Stimulated activated naive CD8-positive, alpha-beta T cell treated with anti-CD3 and anti-CD28 coated beads, Interleukin-15, amount 100 ng/mL, for 72 hours (primary cell): ENCODE measurements around the gene DDX46.
"Not testable (repeated sequence)": the region's sequence is repeated elsewhere in the genome, so short reads cannot be mapped to it uniquely, and the experiment has no call there.

Experiments
- ATAC-seq: fragments of 150-1000 bp; cut with Tn5 transposase; 2 replicates; pipeline ENCODE4 v1.10.0; 2021; ENCODE audit warnings: mild to moderate bottlenecking, moderate library complexity
- DNase-seq, 2 donors: peaks; one replicate each; pipeline ENCODE4 v3.0.0; 2021 to 2022
- H3K27ac Mint-ChIP-seq, 2 donors: one replicate each; pipeline ENCODE4 v1.8.0; 2022; ENCODE audit warnings: mild to moderate bottlenecking in 2 of 2, mixed read lengths in 2 of 2, moderate library complexity in 2 of 2
- H3K27me3 Mint-ChIP-seq: one replicate; pipeline ENCODE4 v1.8.0; 2022; ENCODE audit warnings: mixed read lengths
- H3K4me1 Mint-ChIP-seq: one replicate; pipeline ENCODE4 v1.8.0; 2022; ENCODE audit warnings: mild to moderate bottlenecking, mixed read lengths
- H3K4me3 Mint-ChIP-seq, 2 donors: one replicate each; pipeline ENCODE4 v1.8.0; 2022; ENCODE audit warnings: mild to moderate bottlenecking in 2 of 2, mixed read lengths in 2 of 2, moderate library complexity in 1 of 2
- H3K9me3 Mint-ChIP-seq, 2 donors: one replicate each; pipeline ENCODE4 v1.8.0; 2022; ENCODE audit warnings: mixed read lengths in 2 of 2

DDX46 gene

DNA sequence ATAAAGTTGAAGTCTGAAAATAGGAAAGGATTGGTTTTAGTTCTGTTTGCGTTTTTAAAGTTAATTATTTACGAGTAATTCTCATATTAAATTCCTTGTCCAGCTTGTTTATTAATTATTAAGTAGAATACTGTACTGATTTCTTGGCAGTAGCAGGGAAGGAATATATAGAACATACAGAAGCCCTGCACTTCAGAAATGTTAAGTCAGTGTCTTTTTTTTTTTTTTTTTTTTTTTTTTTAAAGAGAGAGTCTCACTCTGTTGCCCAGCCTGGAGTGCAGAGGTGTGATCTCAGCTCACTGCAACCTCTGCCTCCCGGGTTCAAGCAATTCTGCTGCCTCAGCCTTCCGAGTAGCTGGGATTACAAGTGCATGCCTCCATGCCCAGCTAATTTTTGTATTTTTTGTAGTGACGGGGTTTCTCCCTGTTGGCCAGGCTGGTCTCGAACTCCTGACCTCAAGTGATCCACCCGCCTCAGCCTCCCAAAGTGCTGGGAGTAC lies 90.9 kb downstream of the DDX46 start:
- ATAC-seq, H3K9me3 Mint-ChIP-seq, H3K27me3 Mint-ChIP-seq, H3K4me3 Mint-ChIP-seq, DNase-seq: not testable (repeated sequence)
- Mint-ChIP-seq H3K27ac (peak overlapping the region in 1 of 2 donors; percentile 54), H3K4me1 (peaks cover 58% of the 10 kb centered on the region)

- no peak overlapping the region for H3K27ac Mint-ChIP-seq
- H3K4me1 Mint-ChIP-seq: peaks cover 55% of the 10 kb centered on the region
- peak; percentile 66 for ATAC-seq
- no peaks in the 10 kb centered on the region for H3K27me3 Mint-ChIP-seq
- H3K4me3 Mint-ChIP-seq: no peak overlapping the region
- no peaks in the 10 kb centered on the region for H3K9me3 Mint-ChIP-seq
- no peak for DNase-seq
Observed at GRCh38 chr5:134851307-134851923, 92.8 kb downstream of the DDX46 start.

DNA sequence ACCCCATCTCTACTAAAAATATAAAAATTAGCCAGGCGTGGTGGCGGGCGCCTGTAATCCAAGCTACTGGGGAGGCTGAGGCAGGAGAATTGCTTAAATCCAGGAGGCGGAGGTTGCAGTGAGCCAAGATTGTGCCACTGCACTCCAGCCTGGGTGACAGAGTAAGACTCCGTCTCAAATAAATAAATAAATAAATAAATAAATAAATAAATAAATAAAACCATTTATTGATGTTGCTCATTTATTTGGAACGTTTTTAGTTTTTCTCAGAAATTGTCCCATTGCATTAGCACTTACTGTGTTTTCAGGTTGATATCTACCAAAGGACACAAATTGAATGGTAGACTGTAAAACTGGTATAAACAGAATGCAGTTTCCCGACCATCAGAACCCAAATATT lies 97.9 kb downstream of the DDX46 start:
- H3K9me3 Mint-ChIP-seq, H3K27ac Mint-ChIP-seq, ATAC-seq, H3K27me3 Mint-ChIP-seq, H3K4me3 Mint-ChIP-seq, DNase-seq: not testable (repeated sequence)
- peaks cover 21% of the 10 kb centered on the region for H3K4me1 Mint-ChIP-seq

- no peak overlapping the region for H3K27ac Mint-ChIP-seq
Observed at GRCh38 chr5:134857401-134857800, 98.8 kb downstream of the DDX46 start.

GRCh38 chr5:134864707-134865106 lies 106.1 kb downstream of the DDX46 start:
- DNase-seq (no peak), ATAC-seq (no peak)
- Mint-ChIP-seq H3K27me3 (no peaks in the 10 kb centered on the region), H3K4me1 (no peaks in the 10 kb centered on the region), H3K4me3 (no peak overlapping the region), H3K9me3 (no peaks in the 10 kb centered on the region), H3K27ac (no peak overlapping the region)

More at GRCh38 chr5:134857401-134857800, 98.8 kb downstream of the DDX46 start:
- Mint-ChIP-seq H3K4me3 (no peak overlapping the region), H3K27me3 (no peaks in the 10 kb centered on the region), H3K9me3 (no peaks in the 10 kb centered on the region), H3K4me1 (peaks cover 16% of the 10 kb centered on the region)
- DNase-seq: no peak
- no peak for ATAC-seq

GRCh38 chr5:134873494-134873893 lies 114.9 kb downstream of the DDX46 start:
- H3K4me3 Mint-ChIP-seq: peak overlapping the region; percentile 97 to 99
- H3K27me3 Mint-ChIP-seq: no peaks in the 10 kb centered on the region
- H3K27ac Mint-ChIP-seq: peak overlapping the region; percentile 99 to 100
- DNase-seq: peak in 1 of 2 donors; percentile 30
- no peak for ATAC-seq
- H3K4me1 Mint-ChIP-seq: peaks cover 44% of the 10 kb centered on the region
- H3K9me3 Mint-ChIP-seq: no peaks in the 10 kb centered on the region

DNA sequence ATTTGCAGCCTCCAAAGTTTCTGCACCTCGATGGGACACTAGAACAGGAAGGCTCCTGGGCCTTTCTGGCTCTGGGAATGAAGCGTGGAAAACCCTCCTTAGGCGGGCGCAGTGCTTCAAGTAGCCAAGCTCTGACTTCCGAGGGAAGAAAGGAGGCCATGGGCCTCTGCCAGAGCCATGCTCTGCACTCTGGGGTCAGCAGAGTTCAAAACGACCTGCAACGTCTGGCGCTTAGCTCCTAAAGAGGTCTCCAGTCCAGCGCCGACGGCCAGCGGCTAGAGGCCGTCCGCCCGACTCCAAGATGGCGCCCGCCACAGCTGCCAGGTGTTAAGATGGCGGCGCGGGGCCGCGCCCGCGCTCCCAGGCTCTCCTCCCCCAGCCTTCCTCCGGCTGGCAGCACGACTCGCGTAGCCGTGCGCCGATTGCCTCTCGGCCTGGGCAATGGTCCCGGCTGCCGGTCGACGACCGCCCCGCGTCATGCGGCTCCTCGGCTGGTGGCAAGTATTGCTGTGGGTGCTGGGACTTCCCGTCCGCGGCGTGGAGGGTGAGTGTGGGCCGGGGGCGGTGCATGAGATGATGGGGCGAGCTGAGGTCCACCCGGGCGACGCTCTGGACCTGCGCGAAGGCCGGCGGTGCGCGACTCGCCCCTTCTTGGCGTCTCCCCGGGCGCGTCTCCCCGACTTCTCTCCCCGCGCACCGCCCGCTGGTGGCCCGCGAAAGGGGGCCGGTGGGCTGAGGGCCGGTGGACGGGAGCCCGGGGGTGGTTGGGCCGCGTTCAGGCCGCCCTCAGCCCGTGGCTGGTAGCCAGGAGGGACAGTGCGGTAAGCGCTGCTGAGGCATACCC lies 115.6 kb downstream of the DDX46 start, which contains the start of gene TXNDC15:
TXNDC15 (plus strand) TSS at position 385 of the 844 bp plus-strand sequence; CDS start at position 442, 57 bp downstream.
- no peaks in the 10 kb centered on the region for H3K9me3 Mint-ChIP-seq
- H3K4me3 Mint-ChIP-seq: peak within 1 kb of the TSS; percentile 97 to 99
- ATAC-seq (peak; percentile 87), DNase-seq (peak; percentile 79 to 87)
- H3K27me3 Mint-ChIP-seq: no peaks in the 10 kb centered on the region
- H3K4me1 Mint-ChIP-seq: peaks cover 47% of the 10 kb centered on the region
- H3K27ac Mint-ChIP-seq: peak within 1 kb of the TSS; percentile 99 to 100

DNA sequence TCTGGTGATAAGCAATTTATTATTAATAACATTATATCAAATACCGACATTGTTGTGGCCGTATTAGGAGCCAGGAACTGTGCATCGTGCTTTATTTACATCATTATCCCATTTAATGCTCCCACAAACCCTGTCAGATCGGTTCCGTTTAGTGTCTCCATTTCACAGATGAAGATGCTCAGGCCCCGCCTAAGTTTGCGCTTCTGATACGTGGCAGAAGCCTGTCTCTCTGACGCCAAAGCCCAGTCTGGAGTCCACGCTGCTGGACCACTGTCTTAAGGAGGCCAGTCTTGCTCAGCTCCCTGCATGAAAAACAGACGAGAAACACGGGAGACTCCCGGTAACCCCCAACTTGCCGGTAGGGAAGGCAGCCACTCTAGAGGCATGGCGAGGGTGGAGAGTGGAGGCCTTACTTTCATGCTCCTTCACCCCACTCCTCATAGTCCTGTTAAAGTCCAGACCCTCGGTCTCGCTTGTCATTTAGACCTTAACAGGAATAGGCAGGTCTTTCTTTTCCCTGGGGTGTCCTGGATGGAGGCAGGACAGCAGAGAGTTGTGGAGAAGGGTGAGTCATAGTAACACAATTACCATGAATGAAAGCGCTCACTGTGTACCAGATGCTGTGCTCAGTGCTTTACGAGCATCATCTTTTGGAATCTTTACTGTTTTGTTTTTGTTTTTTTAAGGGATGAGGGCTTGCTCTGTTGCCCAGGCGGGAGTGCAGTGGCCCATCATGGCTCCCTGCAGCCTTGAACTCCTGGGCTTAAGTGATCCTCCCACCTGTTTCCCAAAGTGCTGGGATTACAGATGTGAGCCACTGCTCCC lies 116.5 kb downstream of the DDX46 start:
- H3K27me3 Mint-ChIP-seq: no peaks in the 10 kb centered on the region
- H3K4me3 Mint-ChIP-seq: peak overlapping the region; percentile 97 to 99
- no peaks in the 10 kb centered on the region for H3K9me3 Mint-ChIP-seq
- H3K27ac Mint-ChIP-seq: peak overlapping the region; percentile 99 to 100
- DNase-seq (peak; percentile 28 to 47), ATAC-seq (peak; percentile 57)
- peaks cover 54% of the 10 kb centered on the region for H3K4me1 Mint-ChIP-seq

GRCh38 chr5:134877159-134877558 lies 118.6 kb downstream of the DDX46 start:
- Mint-ChIP-seq H3K27me3 (no peaks in the 10 kb centered on the region), H3K4me3 (peak overlapping the region; percentile 32 to 60), H3K9me3 (no peaks in the 10 kb centered on the region), H3K27ac (peak overlapping the region; percentile 64 to 79), H3K4me1 (peaks cover 56% of the 10 kb centered on the region)
- DNase-seq: no peak
- ATAC-seq: no peak

DNA sequence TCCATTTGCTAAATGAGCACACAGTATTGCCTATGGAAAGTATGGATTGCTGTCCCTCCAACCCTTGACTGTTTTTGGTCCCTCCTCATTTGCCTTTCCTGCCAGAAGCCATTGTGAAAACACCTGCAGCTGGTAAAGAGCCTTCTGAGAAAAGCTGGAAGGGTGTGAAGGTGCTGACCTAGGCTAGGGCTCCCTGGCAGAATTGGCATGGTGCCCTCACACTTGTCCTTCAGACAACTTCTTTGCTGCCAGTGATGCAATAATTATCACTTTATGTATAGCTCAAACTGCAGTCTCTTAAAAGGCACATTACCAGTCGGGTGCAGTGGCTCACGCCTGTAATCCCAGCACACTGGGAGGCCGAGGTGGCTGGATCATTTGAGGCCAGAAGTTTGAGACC lies 119.8 kb downstream of the DDX46 start:
- Mint-ChIP-seq H3K27ac (peak overlapping the region in 1 of 2 donors; percentile 29), H3K4me1 (peaks cover 49% of the 10 kb centered on the region), H3K27me3 (no peaks in the 10 kb centered on the region), H3K9me3 (no peaks in the 10 kb centered on the region), H3K4me3 (no peak overlapping the region)
- no peak for ATAC-seq
- no peak for DNase-seq

- H3K4me1 Mint-ChIP-seq: peaks cover 45% of the 10 kb centered on the region
Observed at GRCh38 chr5:134879456-134879855, 120.9 kb downstream of the DDX46 start.

More at GRCh38 chr5:134879456-134879855, 120.9 kb downstream of the DDX46 start:
- H3K4me3 Mint-ChIP-seq: no peak overlapping the region
- DNase-seq (no peak), ATAC-seq (no peak)
- H3K27ac Mint-ChIP-seq: no peak overlapping the region
- H3K9me3 Mint-ChIP-seq: no peaks in the 10 kb centered on the region
- H3K27me3 Mint-ChIP-seq: no peaks in the 10 kb centered on the region
